ENCODE results near the gene SOBP.

- TF ChIP-seq CTCF (IDR thresholded peaks at IDR 0.05) = no peak
- TF ChIP-seq POLR2A (IDR thresholded peaks at IDR 0.05) = no peak
- no peak for TF ChIP-seq POLR2AphosphoS5 (IDR thresholded peaks at IDR 0.05)
- no peak for TF ChIP-seq EP300 (IDR thresholded peaks at IDR 0.05)
Observed at GRCh38 chr6:107534571-107535141, 44.7 kb downstream of the SOBP start.
